Right lobe of liver (tissue), 6 donors: ENCODE results near the gene PRDM15. TPM values are rescaled to one million over a fixed set of nuclear protein-coding genes. Genes with fewer than 3 reads are reported as not detected.

Experiments used
- ATAC-seq, 4 donors: fragments of 200-7000 bp; cut with Tn5 transposase; one replicate each; pipeline ENCODE4 v1.9.1; 2020; ENCODE audit warnings: mild to moderate bottlenecking in 4 of 4, moderate library complexity in 4 of 4
- DNase-seq, 3 donors: peaks; one replicate each; pipeline ENCODE4 v3.0.0-alpha.2; 2020
- H3K27ac ChIP-seq, 3 donors: fragments of 200-600 bp; one replicate each; pipeline ENCODE4 v1.8.0; 2022
- H3K27me3 ChIP-seq, 2 donors: fragments of 200-600 bp; one replicate each; pipeline ENCODE4 v1.8.0; 2022
- H3K36me3 ChIP-seq, 4 donors: fragments of 200-600 bp; sonication (generic) in 1 of 4; one replicate each; pipeline versions ENCODE4 v1.5.1 to v1.8.0; 2017 to 2022; ENCODE audit warnings: control low read depth in 1 of 4
- H3K4me1 ChIP-seq, 4 donors: fragments of 200-600 bp; sonication (generic) in 1 of 4; one replicate each; pipeline versions ENCODE4 v1.5.1 to v1.8.0; 2017 to 2022; ENCODE audit warnings: control low read depth in 1 of 4
- H3K4me3 ChIP-seq, 3 donors: fragments of 200-600 bp; one replicate each; pipeline ENCODE4 v1.8.0; 2022
- H3K9me3 ChIP-seq, 4 donors: fragments of 200-600 bp; sonication (generic) in 1 of 4; one replicate each; pipeline versions ENCODE4 v1.5.1 to v1.8.0; 2017 to 2022; ENCODE audit warnings: control low read depth in 1 of 4
- CTCF ChIP-seq, 4 donors: fragments of 200-600 bp in 3 of 4; fragments of 450-650 bp in 1 of 4; IDR thresholded peaks; one replicate each; pipeline versions ENCODE4 v1.5.1 to v1.8.0; 2016 to 2022; ENCODE audit warnings: antibody characterized with exemption in 4 of 4, mild to moderate bottlenecking in 2 of 4
- POLR2A ChIP-seq: fragments of 450-650 bp; IDR thresholded peaks from one replicate; pipeline ENCODE4 v1.6.1; 2017; ENCODE audit warnings: antibody characterized with exemption, mild to moderate bottlenecking
- WGBS: methylation state at CpG from one replicate; pipeline ENCODE4 v1.1.6; 2018; ENCODE audit warnings: low coverage, low lambda C conversion rate; ENCODE audit not compliant: insufficient coverage; ENCODE audit errors: missing lambda C conversion rate; 5-methylcytosine and 5-hydroxymethylcytosine counted together
- intact Hi-C, 2 donors: fragments of 100-400 bp; cut with DNase I; formaldehyde crosslinking; loops; one replicate each; pipeline versions ENCODE4 v1.11.2 to v1.14.1; 2022
- total RNA-seq, 6 experiments: library from RNA; depleted of rRNA in 2 of 6; stranded (reverse); fragments of >200 nt in 2 of 6; fragmentation: NEBNext Ultra II Directional in 3 of 6; extraction: Animal tissue kit (Norgen Biotek cat#: 25700) in 3 of 6; gene quantifications; one replicate each; pipeline versions ENCODE4 v1.1.0 to v1.2.4, GENCODE V29; 2016 to 2023
- donor health status: DM: no; HTN: yes; CAD: no.
- donor health status: DM: no; HTN: no; CAD: no.
- donor health status: DM: no; HTN: no; CAD: no.
- donor health status: DM: no; HTN: yes; CAD: no.
- donor health status: DM: no; HTN: yes; CAD: no.

PRDM15 gene
- total RNA-seq, 6 experiments from 2014 or later: 1.9 to 4.0 (median 2.7) TPM

DNA sequence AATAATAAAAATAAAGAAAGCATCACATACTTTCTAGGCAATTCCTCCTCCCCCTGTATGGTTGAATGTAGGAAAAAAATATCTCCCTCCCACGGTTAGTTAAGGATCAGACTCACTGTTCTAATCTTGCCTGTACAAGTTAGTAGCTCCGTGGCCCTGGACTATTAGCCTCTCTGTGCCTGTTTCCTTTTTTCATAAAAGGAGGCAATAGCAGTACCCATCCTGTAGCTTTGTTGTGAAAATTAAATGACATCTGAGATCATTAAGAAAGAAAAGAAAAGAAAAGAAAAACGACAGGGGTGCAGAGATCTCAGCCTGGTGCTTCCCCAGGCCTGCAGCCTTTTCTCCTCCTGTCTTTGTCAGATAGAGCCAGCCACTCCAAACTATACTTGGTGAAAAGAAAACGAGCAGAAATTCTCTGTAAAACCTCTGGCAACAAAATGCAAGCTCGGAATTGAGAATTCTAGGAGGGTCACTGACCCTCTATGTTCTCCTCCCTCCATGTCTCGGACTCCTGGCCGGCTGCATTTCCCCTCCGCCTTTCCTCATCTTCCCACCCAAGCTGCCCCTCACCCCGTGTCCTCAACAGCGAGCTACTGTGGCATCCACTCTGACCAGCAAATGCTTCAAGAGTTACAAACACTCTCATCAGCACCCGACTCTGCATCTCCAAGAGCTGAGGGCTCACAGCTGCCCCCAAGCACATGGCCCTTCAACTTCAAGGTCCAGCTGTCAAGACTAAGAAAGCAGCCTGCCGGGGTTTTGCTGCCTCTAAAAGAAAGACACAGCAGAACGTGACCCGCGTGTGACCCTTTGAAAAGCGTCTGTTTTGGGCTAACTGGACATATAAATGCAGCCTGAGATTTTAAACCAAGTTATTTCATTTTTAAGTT lies 125.9 kb downstream of the PRDM15 start:
- H3K36me3 ChIP-seq: peaks cover 0 to 23% (median 11%) of the 10 kb centered on the region in 4 donors
- 59% methylated on average over 16 of the region's 16 CpGs for WGBS
- H3K9me3 ChIP-seq: no peaks in the 10 kb centered on the region
- H3K4me1 ChIP-seq: peaks cover 0 to 44% (median 22%) of the 10 kb centered on the region in 4 donors
- no peak for ATAC-seq
- H3K4me3 ChIP-seq: no peak overlapping the region
- intact Hi-C loops: no loop called here
- peak overlapping the region in 1 of 3 donors; percentile 68 for H3K27ac ChIP-seq
- no peak for DNase-seq
- TF ChIP-seq CTCF (IDR thresholded peaks at IDR 0.05): no peak
- no peak for TF ChIP-seq POLR2A
- no peaks in the 10 kb centered on the region for H3K27me3 ChIP-seq

- Histone ChIP-seq H3K36me3 (peaks cover 0 to 29% (median 14%) of the 10 kb centered on the region in 4 donors), H3K4me1 (peaks cover 0 to 42% (median 20%) of the 10 kb centered on the region in 4 donors), H3K9me3 (no peaks in the 10 kb centered on the region), H3K4me3 (no peak overlapping the region), H3K27ac (peak overlapping the region in 1 of 3 donors; percentile 68), H3K27me3 (no peaks in the 10 kb centered on the region)
- intact Hi-C loops: no loop called here
- DNase-seq: no peak
- TF ChIP-seq CTCF (IDR thresholded peaks at IDR 0.05): no peak
- TF ChIP-seq POLR2A: no peak
- peak in 2 of 4 donors; percentile 7 to 57 for ATAC-seq
- 52% methylated on average over 2 of the region's 13 CpGs for WGBS
Observed at GRCh38 chr21:41752231-41752681, 126.9 kb downstream of the PRDM15 start.

DNA sequence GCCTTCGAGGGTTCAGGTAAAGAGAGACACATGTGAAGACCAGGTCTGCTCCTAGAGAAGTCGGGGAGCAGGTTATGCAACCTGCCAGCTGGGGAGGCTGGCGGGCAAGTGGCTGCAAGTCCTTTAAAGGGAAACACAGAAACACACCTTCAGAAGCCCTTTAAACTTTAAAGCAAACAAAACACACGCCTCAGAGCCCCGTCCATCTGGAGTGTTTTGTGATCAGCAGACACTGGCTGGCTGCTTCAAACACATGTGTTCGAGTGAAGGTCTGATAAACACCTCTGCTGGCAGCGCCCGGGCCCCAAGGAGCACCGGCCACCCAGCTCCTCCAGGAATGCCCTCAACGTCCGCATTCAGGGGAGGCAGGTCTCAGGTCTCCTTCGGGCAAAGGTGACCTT lies 127.5 kb downstream of the PRDM15 start:
- Histone ChIP-seq H3K27ac (peak overlapping the region in 2 of 3 donors; percentile 4 to 68), H3K27me3 (no peaks in the 10 kb centered on the region), H3K9me3 (no peaks in the 10 kb centered on the region), H3K36me3 (peaks cover 0 to 30% (median 15%) of the 10 kb centered on the region in 4 donors), H3K4me1 (peaks cover 0 to 42% (median 20%) of the 10 kb centered on the region in 4 donors), H3K4me3 (no peak overlapping the region)
- TF ChIP-seq POLR2A (no peak), CTCF (IDR thresholded peaks at IDR 0.05) (no peak)
- WGBS: 24% methylated on average over 4 of the region's 12 CpGs
- DNase-seq: no peak
- peak; percentile 5 to 47 (median 19) for ATAC-seq
- intact Hi-C loops: no loop called here

GRCh38 chr21:41750532-41751151 lies 128.5 kb downstream of the PRDM15 start:
- ATAC-seq: peak; percentile 76 to 90 (median 82)
- DNase-seq: peak in 1 of 3 donors; percentile 64
- Histone ChIP-seq H3K27ac (peak overlapping the region in 2 of 3 donors; percentile 7 to 68), H3K27me3 (no peaks in the 10 kb centered on the region), H3K4me3 (no peak overlapping the region), H3K4me1 (peaks cover 0 to 42% (median 20%) of the 10 kb centered on the region in 4 donors), H3K9me3 (no peaks in the 10 kb centered on the region), H3K36me3 (peaks cover 0 to 35% (median 14%) of the 10 kb centered on the region in 4 donors)
- WGBS: 57% methylated on average over 11 of the region's 16 CpGs
- intact Hi-C loops: no loop called here
- TF ChIP-seq CTCF (IDR thresholded peaks at IDR 0.05): no peak
- TF ChIP-seq POLR2A: no peak
